ENCODE data around the gene IMMP2L. TPM values are rescaled to one million over a fixed set of nuclear protein-coding genes. Genes with fewer than 3 reads are reported as not detected.

Gene IMMP2L
- total and polyA plus RNA-seq, 2 donors (not counting 3 experiments of a cell fraction or from before 2014, with no cell fraction given) = 9.9 to 11.8 TPM

DNA sequence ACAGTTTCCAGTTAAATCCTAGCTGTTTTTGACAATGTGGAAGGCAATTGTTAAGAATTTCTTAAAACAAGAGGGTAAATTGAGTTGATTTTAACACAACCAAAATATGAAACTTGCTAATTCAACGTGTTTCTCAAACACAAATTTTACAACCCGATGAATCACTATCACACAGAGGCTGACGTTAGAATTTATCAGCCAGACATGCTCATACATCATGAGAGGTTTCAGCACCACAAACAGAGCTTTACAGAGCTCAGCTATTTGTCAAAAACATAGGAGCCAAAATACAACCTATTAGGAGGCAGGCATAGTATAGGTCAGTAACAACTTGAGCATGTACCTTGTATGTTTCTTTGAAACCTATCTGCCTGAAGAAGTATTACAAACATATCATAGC lies 435.3 kb downstream of the IMMP2L start:
- DNase-seq (ENCODE audit: low read depth, low spot score) = peak; percentile 9
- TF ChIP-seq, protein P1, sequence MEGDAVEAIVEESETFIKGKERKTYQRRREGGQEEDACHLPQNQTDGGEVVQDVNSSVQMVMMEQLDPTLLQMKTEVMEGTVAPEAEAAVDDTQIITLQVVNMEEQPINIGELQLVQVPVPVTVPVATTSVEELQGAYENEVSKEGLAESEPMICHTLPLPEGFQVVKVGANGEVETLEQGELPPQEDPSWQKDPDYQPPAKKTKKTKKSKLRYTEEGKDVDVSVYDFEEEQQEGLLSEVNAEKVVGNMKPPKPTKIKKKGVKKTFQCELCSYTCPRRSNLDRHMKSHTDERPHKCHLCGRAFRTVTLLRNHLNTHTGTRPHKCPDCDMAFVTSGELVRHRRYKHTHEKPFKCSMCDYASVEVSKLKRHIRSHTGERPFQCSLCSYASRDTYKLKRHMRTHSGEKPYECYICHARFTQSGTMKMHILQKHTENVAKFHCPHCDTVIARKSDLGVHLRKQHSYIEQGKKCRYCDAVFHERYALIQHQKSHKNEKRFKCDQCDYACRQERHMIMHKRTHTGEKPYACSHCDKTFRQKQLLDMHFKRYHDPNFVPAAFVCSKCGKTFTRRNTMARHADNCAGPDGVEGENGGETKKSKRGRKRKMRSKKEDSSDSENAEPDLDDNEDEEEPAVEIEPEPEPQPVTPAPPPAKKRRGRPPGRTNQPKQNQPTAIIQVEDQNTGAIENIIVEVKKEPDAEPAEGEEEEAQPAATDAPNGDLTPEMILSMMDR (IDR thresholded peaks at IDR 0.05; ENCODE audit: extremely low read depth in 1 of 2, insufficient read depth in 1 of 2, low read depth in 1 of 2, low read length in 2 of 2) = no peak
- TF ChIP-seq, protein P2, sequence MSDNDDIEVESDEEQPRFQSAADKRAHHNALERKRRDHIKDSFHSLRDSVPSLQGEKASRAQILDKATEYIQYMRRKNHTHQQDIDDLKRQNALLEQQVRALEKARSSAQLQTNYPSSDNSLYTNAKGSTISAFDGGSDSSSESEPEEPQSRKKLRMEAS (IDR thresholded peaks at IDR 0.05; ENCODE audit: insufficient read depth, insufficient read length) = no peak
- TF ChIP-seq FOS (IDR thresholded peaks at IDR 0.05; ENCODE audit: borderline replicate concordance, insufficient read depth, low read length) (no peak), EZH2 (IDR thresholded peaks at IDR 0.05; ENCODE audit: borderline replicate concordance, low read depth, low read length, severe bottlenecking) (no peak), JUN (IDR thresholded peaks at IDR 0.05; ENCODE audit: borderline replicate concordance, insufficient read depth, insufficient read length, low read depth) (no peak), POLR2AphosphoS5 (IDR thresholded peaks at IDR 0.05; ENCODE audit: insufficient read depth, low read depth, low read length) (no peak), MYC (IDR thresholded peaks at IDR 0.05; ENCODE audit: low read depth, low read length) (no peak), GATA2 (IDR thresholded peaks at IDR 0.05; ENCODE audit: insufficient read depth, insufficient read length, low read depth, low read length) (no peak), POLR2A (IDR thresholded peaks at IDR 0.05; ENCODE audit: low read depth, low read length) (no peak)
- ChIA-PET POLR2A (no interaction called here), CTCF (interaction anchor here (0.7 to 2.3 kb wide), 7 partner anchors 9 to 35 kb away, joined by 3 to 15 read pairs (median 4); no protein-coding TSS in a partner anchor)
- BruUV-seq (replicated peaks) = no TSS peak
- Histone ChIP-seq H3K9ac (replicated peaks; ENCODE audit: extremely low read depth, insufficient read depth, low read length) (no peak overlapping the region), H3K79me2 (ENCODE audit: control insufficient read depth, insufficient read depth, low read length) (no peaks in the 10 kb centered on the region), H3K4me1 (ENCODE audit: control insufficient read depth, extremely low read depth, insufficient read depth, low read length) (no peaks in the 10 kb centered on the region), H3K36me3 (ENCODE audit: control insufficient read depth in 2 of 2, extremely low read depth in 1 of 2, insufficient read depth in 2 of 2, low read length in 2 of 2) (no peaks in the 10 kb centered on the region), H4K20me1 (replicated peaks; ENCODE audit: control insufficient read depth, extremely low read depth, insufficient read depth, low read length) (no peaks in the 10 kb centered on the region), H3K9me1 (replicated peaks; ENCODE audit: control insufficient read depth, extremely low read depth, insufficient read depth, low read length) (no peaks in the 10 kb centered on the region), H3K4me2 (ENCODE audit: insufficient read depth, low read length) (no peak overlapping the region), H3K27ac (ENCODE audit: insufficient read depth, low read depth, low read length) (no peak overlapping the region), H3K4me3 (replicated peaks in 1 of 3; ENCODE audit: insufficient read depth in 1 of 3, low read depth in 1 of 3, low read length in 3 of 3) (no peak overlapping the region), H3K27me3 (ENCODE audit: control insufficient read depth in 2 of 2, insufficient read depth in 2 of 2, low read length in 2 of 2) (no peaks in the 10 kb centered on the region), H2AFZ (ENCODE audit: low read depth, low read length) (no peak overlapping the region), H3K9me3 (replicated peaks; ENCODE audit: control insufficient read depth, insufficient read depth, low read length) (no peaks in the 10 kb centered on the region)
- FAIRE-seq = peak; percentile 4
- dilution Hi-C loops (cut with MboI; ENCODE audit: extremely low pct_ligation_motif_present, low sequenced_read_pairs) (no loop called here), intact Hi-C loops (cut with micrococcal nuclease) (no loop called here)
